GM06990 (cell line): ENCODE data around the gene IL17RD.

ENCODE experiments used
- DNase-seq: peaks from one replicate; pipeline ENCODE4 v3.0.0-alpha.2; 2011; ENCODE audit not compliant: insufficient read length; ENCODE audit errors: extremely low read depth
- H3K27me3 ChIP-seq: replicated peaks from 2 replicates; pipeline ENCODE4 v1.6.0; 2011; ENCODE audit warnings: low read length; ENCODE audit not compliant: control insufficient read depth, insufficient read depth
- H3K36me3 ChIP-seq: 2 replicates; pipeline ENCODE4 v1.5.1; 2011; ENCODE audit warnings: low read length; ENCODE audit not compliant: control insufficient read depth, insufficient read depth
- H3K4me3 ChIP-seq: replicated peaks from 2 replicates; pipeline ENCODE4 v1.5.1; 2011; ENCODE audit warnings: low read depth, mild to moderate bottlenecking, control low read depth, low read length
- CTCF ChIP-seq: IDR thresholded peaks from 2 replicates; pipeline ENCODE4 v1.5.1; 2011; ENCODE audit warnings: low read length, control low read depth, mild to moderate bottlenecking, inconsistent platforms; ENCODE audit not compliant: insufficient read depth, poor library complexity, severe bottlenecking

The IL17RD gene

GRCh38 chr3:57152151-57153143 is 12.7 kb downstream of the IL17RD start:
- Histone ChIP-seq H3K36me3 (no peaks in the 10 kb centered on the region), H3K4me3 (no peak overlapping the region), H3K27me3 (0 out of 2 replicates have a peak, but pooled peaks cover 2% of the 10 kb centered on the region)
- no peak for DNase-seq
- TF ChIP-seq CTCF: no peak

GRCh38 chr3:57151749-57152148 is 13.4 kb downstream of the IL17RD start:
- TF ChIP-seq CTCF: no peak
- Histone ChIP-seq H3K4me3 (no peak overlapping the region), H3K36me3 (no peaks in the 10 kb centered on the region), H3K27me3 (0 out of 2 replicates have a peak, but pooled peaks cover 2% of the 10 kb centered on the region)
- no peak for DNase-seq

GRCh38 chr3:57151021-57151449 is 14.1 kb downstream of the IL17RD start:
- Histone ChIP-seq H3K4me3 (no peak overlapping the region), H3K27me3 (0 out of 2 replicates have a peak, but pooled peaks cover 2% of the 10 kb centered on the region), H3K36me3 (no peaks in the 10 kb centered on the region)
- no peak for TF ChIP-seq CTCF
- no peak for DNase-seq

- TF ChIP-seq CTCF: no peak
- no peaks in the 10 kb centered on the region for H3K36me3 ChIP-seq
- no peak overlapping the region for H3K4me3 ChIP-seq
- H3K27me3 ChIP-seq: 0 out of 2 replicates have a peak, but pooled peaks cover 2% of the 10 kb centered on the region
- DNase-seq: no peak
Observed at GRCh38 chr3:57150113-57150581, 15.0 kb downstream of the IL17RD start.

- H3K27me3 ChIP-seq: no peaks in the 10 kb centered on the region; the same call in 1 of the 2 replicates
- no peak for DNase-seq
- H3K36me3 ChIP-seq: no peaks in the 10 kb centered on the region
- H3K4me3 ChIP-seq: no peak overlapping the region
- no peak for TF ChIP-seq CTCF
Observed at GRCh38 chr3:57147071-57147470, 18.1 kb downstream of the IL17RD start.
